ENCODE results near the gene SSX2IP.

The SSX2IP gene

DNA sequence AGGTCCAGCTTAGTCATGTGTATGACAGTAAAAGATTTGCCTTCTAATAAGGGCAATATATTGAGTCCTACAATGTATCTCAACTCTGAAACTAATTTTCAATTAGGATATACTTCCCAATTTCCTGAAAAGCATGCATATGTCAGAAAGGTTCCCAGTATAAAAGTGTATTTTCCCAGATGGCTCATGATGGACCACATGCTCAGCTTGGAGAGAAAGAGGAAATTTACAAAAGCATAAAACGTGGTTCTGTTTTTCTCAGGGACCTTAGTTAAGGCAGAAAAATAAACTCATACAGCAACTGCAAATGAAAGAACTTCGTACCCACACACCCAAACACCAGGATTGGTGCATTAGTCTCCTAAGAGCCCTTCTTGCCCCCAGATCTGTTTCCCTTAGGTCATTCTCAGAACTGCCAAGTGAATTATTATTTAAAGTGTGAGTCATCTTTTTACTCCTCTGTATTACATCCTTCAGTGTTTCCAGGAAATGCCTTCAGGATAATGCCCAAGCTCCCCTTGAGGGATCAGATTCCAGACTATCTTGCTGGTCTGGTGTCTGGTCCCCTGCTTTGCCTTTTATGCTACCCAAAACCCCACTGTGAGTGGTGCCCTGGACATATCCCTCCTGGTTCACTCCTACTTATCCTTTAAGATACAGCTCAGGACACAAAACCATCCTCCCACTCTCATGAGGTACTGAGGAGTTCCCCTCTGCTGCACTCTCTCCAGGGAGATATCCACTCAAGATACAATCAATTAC lies 57.4 kb downstream of the SSX2IP start:
- H3K4me3 ChIP-seq (replicated peaks; ENCODE audit: low read depth, low read length) = no peak overlapping the region
- no peak for DNase-seq (ENCODE audit: extremely low read depth, insufficient read length)
- H3K36me3 ChIP-seq (ENCODE audit: control insufficient read depth, insufficient read depth, low read length) = no peaks in the 10 kb centered on the region
- TF ChIP-seq, protein P1, sequence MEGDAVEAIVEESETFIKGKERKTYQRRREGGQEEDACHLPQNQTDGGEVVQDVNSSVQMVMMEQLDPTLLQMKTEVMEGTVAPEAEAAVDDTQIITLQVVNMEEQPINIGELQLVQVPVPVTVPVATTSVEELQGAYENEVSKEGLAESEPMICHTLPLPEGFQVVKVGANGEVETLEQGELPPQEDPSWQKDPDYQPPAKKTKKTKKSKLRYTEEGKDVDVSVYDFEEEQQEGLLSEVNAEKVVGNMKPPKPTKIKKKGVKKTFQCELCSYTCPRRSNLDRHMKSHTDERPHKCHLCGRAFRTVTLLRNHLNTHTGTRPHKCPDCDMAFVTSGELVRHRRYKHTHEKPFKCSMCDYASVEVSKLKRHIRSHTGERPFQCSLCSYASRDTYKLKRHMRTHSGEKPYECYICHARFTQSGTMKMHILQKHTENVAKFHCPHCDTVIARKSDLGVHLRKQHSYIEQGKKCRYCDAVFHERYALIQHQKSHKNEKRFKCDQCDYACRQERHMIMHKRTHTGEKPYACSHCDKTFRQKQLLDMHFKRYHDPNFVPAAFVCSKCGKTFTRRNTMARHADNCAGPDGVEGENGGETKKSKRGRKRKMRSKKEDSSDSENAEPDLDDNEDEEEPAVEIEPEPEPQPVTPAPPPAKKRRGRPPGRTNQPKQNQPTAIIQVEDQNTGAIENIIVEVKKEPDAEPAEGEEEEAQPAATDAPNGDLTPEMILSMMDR (IDR thresholded peaks at IDR 0.05; ENCODE audit: insufficient read depth, low read length, poor library complexity, severe bottlenecking) = no peak
- H3K27me3 ChIP-seq (replicated peaks; ENCODE audit: control insufficient read depth, insufficient read depth, low read length) = no peaks in the 10 kb centered on the region

DNA sequence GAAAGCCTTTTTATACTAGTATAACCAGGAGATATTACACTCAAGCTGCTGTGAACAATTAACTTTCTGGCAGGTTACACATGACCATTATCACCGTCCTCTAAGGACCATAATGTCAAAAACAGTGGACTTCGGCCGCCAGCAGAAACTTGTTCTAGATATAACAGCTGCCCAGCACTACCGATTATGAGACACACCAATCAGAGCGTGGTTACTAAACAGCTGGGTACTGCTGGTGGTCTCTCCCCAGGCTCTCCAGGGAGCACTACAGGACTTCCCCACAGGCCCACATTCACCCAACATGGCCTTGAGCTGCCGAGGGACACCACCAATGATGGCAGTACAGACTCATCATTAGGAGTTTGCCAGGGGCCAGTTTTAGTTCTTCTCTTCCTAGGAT lies 58.1 kb downstream of the SSX2IP start:
- TF ChIP-seq, protein P1 (IDR thresholded peaks at IDR 0.05; ENCODE audit: insufficient read depth, low read length, poor library complexity, severe bottlenecking) = no peak
- H3K27me3 ChIP-seq (replicated peaks; ENCODE audit: control insufficient read depth, insufficient read depth, low read length) = no peaks in the 10 kb centered on the region
- H3K4me3 ChIP-seq (replicated peaks; ENCODE audit: low read depth, low read length) = no peak overlapping the region
- H3K36me3 ChIP-seq (ENCODE audit: control insufficient read depth, insufficient read depth, low read length) = no peaks in the 10 kb centered on the region
- DNase-seq (ENCODE audit: extremely low read depth, insufficient read length) = no peak

DNA sequence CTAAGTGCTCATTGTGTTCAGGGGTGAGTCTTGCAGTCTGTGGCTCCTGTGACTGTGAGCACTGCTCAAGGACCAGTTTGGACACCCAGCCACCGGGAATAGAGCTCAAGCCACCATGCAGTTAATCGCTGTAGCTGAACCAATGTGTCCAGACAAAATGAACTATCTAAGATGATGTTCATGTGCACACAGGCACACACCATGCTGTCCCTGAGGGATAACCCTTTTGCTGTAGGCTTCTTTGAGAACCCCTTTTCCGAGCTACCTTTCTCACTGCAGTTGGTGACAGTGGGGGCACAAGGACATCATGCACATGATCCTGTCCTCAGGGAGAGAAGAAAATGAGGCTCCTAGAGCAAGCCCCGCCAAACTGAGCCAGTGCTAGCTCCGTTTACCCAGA lies 65.4 kb downstream of the SSX2IP start:
- Histone ChIP-seq H3K27me3 (replicated peaks; ENCODE audit: control insufficient read depth, insufficient read depth, low read length) (no peaks in the 10 kb centered on the region), H3K4me3 (replicated peaks; ENCODE audit: low read depth, low read length) (no peak overlapping the region), H3K36me3 (ENCODE audit: control insufficient read depth, insufficient read depth, low read length) (no peaks in the 10 kb centered on the region)
- TF ChIP-seq, protein P1 (IDR thresholded peaks at IDR 0.05; ENCODE audit: insufficient read depth, low read length, poor library complexity, severe bottlenecking) = no peak
- DNase-seq (ENCODE audit: extremely low read depth, insufficient read length) = no peak

DNA sequence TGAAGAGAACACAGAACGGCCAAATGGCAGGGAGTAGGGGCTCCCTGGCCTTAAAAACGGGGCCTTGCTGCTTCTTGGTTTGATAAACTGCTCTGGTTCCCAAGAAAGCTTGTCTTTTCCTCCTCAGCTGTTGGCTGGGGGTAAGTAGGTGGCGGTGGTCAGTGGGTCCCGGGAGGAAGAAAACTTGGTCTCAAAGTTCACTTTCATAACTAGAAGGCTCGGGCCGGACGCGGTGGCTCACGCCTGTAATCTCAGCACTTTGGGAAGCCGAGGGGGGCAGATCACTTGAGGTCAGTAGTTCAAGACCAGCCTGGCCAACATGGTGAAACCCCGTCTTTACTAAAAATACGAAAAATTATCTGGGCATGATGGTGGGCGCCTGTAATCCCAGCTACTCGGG lies 68.7 kb downstream of the SSX2IP start:
- DNase-seq (ENCODE audit: extremely low read depth, insufficient read length) = no peak
- Histone ChIP-seq H3K4me3 (replicated peaks; ENCODE audit: low read depth, low read length) (no peak overlapping the region), H3K36me3 (ENCODE audit: control insufficient read depth, insufficient read depth, low read length) (no peaks in the 10 kb centered on the region), H3K27me3 (replicated peaks; ENCODE audit: control insufficient read depth, insufficient read depth, low read length) (no peaks in the 10 kb centered on the region)
- TF ChIP-seq, protein P1 (IDR thresholded peaks at IDR 0.05; ENCODE audit: insufficient read depth, low read length, poor library complexity, severe bottlenecking) = no peak

- peak; percentile 90 for DNase-seq (ENCODE audit: extremely low read depth, insufficient read length)
- TF ChIP-seq, protein P1 (IDR thresholded peaks at IDR 0.05; ENCODE audit: insufficient read depth, low read length, poor library complexity, severe bottlenecking) = peak; percentile 84
These were observed 69.4 kb downstream of the SSX2IP start for GRCh38 chr1:84620720-84621313.

More at GRCh38 chr1:84620720-84621313, 69.4 kb downstream of the SSX2IP start:
- Histone ChIP-seq H3K4me3 (replicated peaks; ENCODE audit: low read depth, low read length) (peak overlapping the region; percentile 76), H3K36me3 (ENCODE audit: control insufficient read depth, insufficient read depth, low read length) (no peaks in the 10 kb centered on the region), H3K27me3 (replicated peaks; ENCODE audit: control insufficient read depth, insufficient read depth, low read length) (no peaks in the 10 kb centered on the region)
